Vagina (tissue), 2 donors: ENCODE data around the gene FOXA2.

Experiments used
- POLR2A ChIP-seq, 2 donors: fragments of 450-650 bp; IDR thresholded peaks; one replicate each; pipeline ENCODE4 v1.6.1; 2017; ENCODE audit warnings: antibody characterized with exemption in 2 of 2, mild to moderate bottlenecking in 2 of 2, moderate library complexity in 2 of 2
- POLR2AphosphoS5 ChIP-seq, 2 donors: sonication (generic); formaldehyde crosslinking; IDR thresholded peaks; one replicate each; pipeline ENCODE4 v1.9.0; 2017; ENCODE audit warnings: antibody characterized with exemption in 2 of 2, mild to moderate bottlenecking in 2 of 2, low read depth in 1 of 2; ENCODE audit not compliant: insufficient read depth in 1 of 2

GRCh38 chr20:22575087-22575721 lies 9.2 kb downstream of the FOXA2 start:
- TF ChIP-seq POLR2AphosphoS5 (IDR thresholded peaks at IDR 0.05; ENCODE audit: insufficient read depth in 1 of 2, low read depth in 1 of 2) = no peak
- no peak for TF ChIP-seq POLR2A (IDR thresholded peaks at IDR 0.05)
